Trophoblast cell (in vitro differentiated cells and primary cell): ENCODE results near the gene ABCE1.

Source experiments
- DNase-seq, 2 donors: peaks; one replicate each; pipeline ENCODE4 v3.0.0-alpha.2; 2016
- H2AFZ ChIP-seq: 2 replicates; pipeline ENCODE4 v1.6.1; 2013; ENCODE audit warnings: low read length, moderate library complexity, mild to moderate bottlenecking; ENCODE audit not compliant: insufficient read depth, poor library complexity
- H2AK5ac ChIP-seq: 2 replicates; pipeline ENCODE4 v1.6.1; 2013; ENCODE audit warnings: mild to moderate bottlenecking, low read length
- H2BK120ac ChIP-seq: 2 replicates; pipeline ENCODE4 v1.6.1; 2013; ENCODE audit warnings: low read length, mild to moderate bottlenecking, moderate library complexity; ENCODE audit not compliant: insufficient read depth, poor library complexity
- H2BK12ac ChIP-seq: 2 replicates; pipeline ENCODE4 v1.6.1; 2013; ENCODE audit warnings: mild to moderate bottlenecking, low read length, moderate library complexity
- H2BK5ac ChIP-seq: 2 replicates; pipeline ENCODE4 v1.6.1; 2013; ENCODE audit warnings: low read length, low read depth, moderate library complexity, mild to moderate bottlenecking; ENCODE audit not compliant: poor library complexity
- H3K14ac ChIP-seq: 2 replicates; pipeline ENCODE4 v1.6.1; 2013; ENCODE audit warnings: mild to moderate bottlenecking, low read length
- H3K18ac ChIP-seq: 2 replicates; pipeline ENCODE4 v1.6.1; 2013; ENCODE audit warnings: mild to moderate bottlenecking, low read length
- H3K23ac ChIP-seq: 2 replicates; pipeline ENCODE4 v1.6.1; 2013; ENCODE audit warnings: low read length
- H3K27ac ChIP-seq: 2 replicates; pipeline ENCODE4 v1.5.1; 2013; ENCODE audit warnings: low read depth, mild to moderate bottlenecking, inconsistent platforms, low read length, moderate library complexity
- H3K27me3 ChIP-seq: 2 replicates; pipeline ENCODE4 v1.6.1; 2013; ENCODE audit warnings: inconsistent platforms, mild to moderate bottlenecking, low read length, moderate library complexity; ENCODE audit not compliant: insufficient read depth
- H3K36me3 ChIP-seq, 2 experiments: 1 replicate in 1 of 2; 2 replicates in 1 of 2; pipeline ENCODE4 v1.6.1; 2013; ENCODE audit warnings: low read length in 2 of 2, mild to moderate bottlenecking in 2 of 2, moderate library complexity in 1 of 2; ENCODE audit not compliant: insufficient read depth in 2 of 2, control insufficient read depth in 1 of 2
- H3K4ac ChIP-seq: 2 replicates; pipeline ENCODE4 v1.6.1; 2013; ENCODE audit warnings: low read depth, mild to moderate bottlenecking, low read length, moderate library complexity
- H3K4me1 ChIP-seq, 2 experiments: 1 replicate in 1 of 2; 2 replicates in 1 of 2; pipeline ENCODE4 v1.6.1; 2013; ENCODE audit warnings: low read length in 2 of 2, mild to moderate bottlenecking in 2 of 2, moderate library complexity in 1 of 2; ENCODE audit not compliant: insufficient read depth in 2 of 2, control insufficient read depth in 1 of 2
- H3K4me2 ChIP-seq: 2 replicates; pipeline ENCODE4 v1.6.1; 2013; ENCODE audit warnings: inconsistent platforms, mild to moderate bottlenecking, low read length, moderate library complexity
- H3K4me3 ChIP-seq: 2 replicates; pipeline ENCODE4 v1.5.1; 2013; ENCODE audit warnings: mild to moderate bottlenecking, low read depth, low read length, inconsistent platforms
- H3K79me1 ChIP-seq: one replicate; pipeline ENCODE4 v1.6.1; 2013; ENCODE audit warnings: low read length
- H3K79me2 ChIP-seq: 2 replicates; pipeline ENCODE4 v1.6.1; 2013; ENCODE audit warnings: low read length, mild to moderate bottlenecking; ENCODE audit not compliant: control insufficient read depth, insufficient read depth, poor library complexity
- H3K9ac ChIP-seq: 2 replicates; pipeline ENCODE4 v1.6.1; 2013; ENCODE audit warnings: mild to moderate bottlenecking, low read length
- H3K9me3 ChIP-seq: 2 replicates; pipeline ENCODE4 v1.6.1; 2013; ENCODE audit warnings: low read depth, mild to moderate bottlenecking, control low read depth, inconsistent platforms, low read length; ENCODE audit not compliant: insufficient read depth
- H4K12ac ChIP-seq: 2 replicates; pipeline ENCODE4 v1.6.1; 2013; ENCODE audit warnings: low read depth, mild to moderate bottlenecking, low read length, moderate library complexity
- H4K8ac ChIP-seq: 2 replicates; pipeline ENCODE4 v1.6.1; 2013; ENCODE audit warnings: low read depth, mild to moderate bottlenecking, low read length, moderate library complexity
- H4K91ac ChIP-seq: one replicate; pipeline ENCODE4 v1.6.1; 2013; ENCODE audit warnings: low read depth, mild to moderate bottlenecking, low read length, moderate library complexity
- WGBS: extraction: QIAGEN DNeasy Blood & Tissue Kit; methylation state at CpG from one replicate; pipeline ENCODE4 v1.1.7; 2013; ENCODE audit warnings: missing lambda C conversion rate; ENCODE audit not compliant: insufficient read length, insufficient coverage; ENCODE audit errors: extremely low coverage; 5-methylcytosine and 5-hydroxymethylcytosine counted together

Gene ABCE1

DNA sequence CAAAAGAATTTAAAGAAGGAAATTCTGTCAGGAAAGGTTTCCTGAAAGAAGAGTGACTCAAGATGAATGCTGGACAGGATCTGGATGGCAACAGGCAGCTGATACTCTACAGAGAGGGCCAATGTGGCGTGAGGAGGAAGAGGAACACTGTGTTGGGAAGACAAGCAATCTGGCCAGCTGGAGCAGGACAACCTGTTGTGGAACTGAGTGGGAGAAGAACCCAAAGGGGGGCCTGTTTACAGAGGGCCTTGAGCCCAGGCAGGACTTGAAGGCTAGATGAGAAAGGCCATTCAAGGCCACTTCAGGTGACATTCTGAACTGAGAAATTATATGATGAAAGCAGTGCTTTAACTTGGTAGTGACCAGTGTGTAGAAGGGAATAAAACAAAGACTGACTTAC is 73.8 kb downstream of the ABCE1 start:
- no peak overlapping the region for H2AK5ac ChIP-seq
- no peak overlapping the region for H2AFZ ChIP-seq
- H4K8ac ChIP-seq, result no peak overlapping the region
- no peaks in the 10 kb centered on the region for H3K9me3 ChIP-seq
- no peak overlapping the region for H3K4me3 ChIP-seq
- H3K4me1 ChIP-seq, result no peaks in the 10 kb centered on the region
- no CpG with 5 or more reads among the region's 1 CpG for WGBS
- DNase-seq, result no peak
- no peak overlapping the region for H4K12ac ChIP-seq
- H3K4ac ChIP-seq, result no peak overlapping the region
- no peaks in the 10 kb centered on the region for H3K79me1 ChIP-seq
- no peaks in the 10 kb centered on the region for H3K27me3 ChIP-seq
- H4K91ac ChIP-seq, result no peak overlapping the region
- H3K79me2 ChIP-seq, result peaks cover 2% of the 10 kb centered on the region
- H3K14ac ChIP-seq, result no peak overlapping the region
- H3K27ac ChIP-seq, result no peak overlapping the region
- H2BK12ac ChIP-seq, result no peak overlapping the region
- peak overlapping the region; percentile 0 for H3K9ac ChIP-seq
- H3K36me3 ChIP-seq, result peaks cover 2 to 6% of the 10 kb centered on the region in 2 experiments
- H2BK5ac ChIP-seq, result no peak overlapping the region
- no peak overlapping the region for H3K4me2 ChIP-seq
- no peak overlapping the region for H3K18ac ChIP-seq
- no peak overlapping the region for H2BK120ac ChIP-seq
- no peak overlapping the region for H3K23ac ChIP-seq

GRCh38 chr4:145176641-145177432 is 78.7 kb downstream of the ABCE1 start:
- WGBS, result no CpG with 5 or more reads among the region's 9 CpGs
- no peak overlapping the region for H2BK120ac ChIP-seq
- no peak overlapping the region for H4K91ac ChIP-seq
- peaks cover 6% of the 10 kb centered on the region for H3K79me2 ChIP-seq
- H3K79me1 ChIP-seq, result peaks cover 8% of the 10 kb centered on the region
- H2BK5ac ChIP-seq, result no peak overlapping the region
- no peak overlapping the region for H3K4me2 ChIP-seq
- H2AK5ac ChIP-seq, result no peak overlapping the region
- H3K9ac ChIP-seq, result no peak overlapping the region
- no peak overlapping the region for H4K12ac ChIP-seq
- no peak overlapping the region for H4K8ac ChIP-seq
- no peak overlapping the region for H3K18ac ChIP-seq
- H3K9me3 ChIP-seq, result no peaks in the 10 kb centered on the region
- no peak overlapping the region for H2BK12ac ChIP-seq
- peaks cover 0 to 1% of the 10 kb centered on the region in 2 experiments for H3K36me3 ChIP-seq
- no peak overlapping the region for H3K23ac ChIP-seq
- H3K14ac ChIP-seq, result no peak overlapping the region
- no peak overlapping the region for H3K4me3 ChIP-seq
- no peaks in the 10 kb centered on the region for H3K27me3 ChIP-seq
- no peak for DNase-seq
- H3K4me1 ChIP-seq, result peaks cover 0 to 7% of the 10 kb centered on the region in 2 experiments
- H3K27ac ChIP-seq, result no peak overlapping the region
- H2AFZ ChIP-seq, result no peak overlapping the region
- H3K4ac ChIP-seq, result peak overlapping the region; percentile 59

DNA sequence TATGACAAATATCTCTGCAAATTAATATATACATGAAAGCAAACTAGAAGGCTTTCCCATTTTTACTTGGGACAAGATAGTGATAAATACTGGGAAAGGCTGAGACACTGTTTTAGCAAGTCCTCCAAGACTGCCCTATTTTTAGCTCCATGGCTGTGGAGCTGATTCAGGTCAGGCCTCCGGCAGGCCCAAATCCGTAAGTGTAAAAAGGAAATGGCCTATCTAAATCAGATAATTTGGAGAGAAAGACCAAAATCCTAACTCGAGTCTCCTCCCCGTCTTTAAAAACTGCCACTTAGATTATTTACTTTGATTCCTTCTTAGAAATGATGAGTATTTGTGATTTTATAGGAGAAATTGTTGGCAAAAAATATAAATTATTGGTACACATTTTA is 79.4 kb downstream of the ABCE1 start:
- Histone ChIP-seq H3K79me1 (peaks cover 8% of the 10 kb centered on the region), H3K4me1 (peaks cover 0 to 7% of the 10 kb centered on the region in 2 experiments), H2AK5ac (no peak overlapping the region), H4K8ac (no peak overlapping the region), H3K27me3 (no peaks in the 10 kb centered on the region), H2AFZ (no peak overlapping the region), H3K36me3 (no peaks in the 10 kb centered on the region), H3K23ac (no peak overlapping the region), H2BK12ac (no peak overlapping the region), H3K27ac (no peak overlapping the region), H3K4me2 (no peak overlapping the region), H2BK5ac (no peak overlapping the region), H3K14ac (no peak overlapping the region), H3K9me3 (no peaks in the 10 kb centered on the region), H4K91ac (no peak overlapping the region), H3K9ac (no peak overlapping the region), H3K4ac (peak overlapping the region; percentile 70), H4K12ac (no peak overlapping the region), H3K18ac (no peak overlapping the region), H2BK120ac (no peak overlapping the region), H3K4me3 (no peak overlapping the region), H3K79me2 (peaks cover 6% of the 10 kb centered on the region)
- no CpG with 5 or more reads among the region's 4 CpGs for WGBS
- no peak for DNase-seq

- Histone ChIP-seq H3K4me3 (no peak overlapping the region), H3K36me3 (no peaks in the 10 kb centered on the region), H2AFZ (no peak overlapping the region), H2AK5ac (no peak overlapping the region), H4K12ac (no peak overlapping the region), H3K23ac (no peak overlapping the region), H3K79me1 (peaks cover 8% of the 10 kb centered on the region), H3K18ac (no peak overlapping the region), H3K4me2 (peak overlapping the region; percentile 86), H3K4me1 (peaks cover 0 to 7% of the 10 kb centered on the region in 2 experiments), H3K27me3 (no peaks in the 10 kb centered on the region), H3K9ac (peak overlapping the region; percentile 52), H4K91ac (no peak overlapping the region), H2BK120ac (no peak overlapping the region), H4K8ac (no peak overlapping the region), H2BK12ac (no peak overlapping the region), H3K27ac (no peak overlapping the region), H3K4ac (peak overlapping the region; percentile 27), H3K9me3 (no peaks in the 10 kb centered on the region), H3K14ac (no peak overlapping the region), H2BK5ac (no peak overlapping the region), H3K79me2 (peaks cover 6% of the 10 kb centered on the region)
- WGBS, result no CpG with 5 or more reads among the region's 9 CpGs
- peak in 1 of 2 donors; percentile 37 for DNase-seq
Observed at GRCh38 chr4:145177906-145178538, 79.9 kb downstream of the ABCE1 start.
